Activated naive CD4-positive, alpha-beta T cell treated with anti-CD3 and anti-CD28 coated beads for 36 hours (primary cell): ENCODE data around the gene TEX13D. TPM values are rescaled to one million over a fixed set of nuclear protein-coding genes. Genes with fewer than 3 reads are reported as not detected.

Experiments
- CTCF ChIA-PET: fragments of 350-600 bp; sonication (Branson Sonifier 250); formaldehyde crosslinking; loops from one replicate; lab custom pipeline; 2021; ENCODE audit warnings: antibody characterized with exemption; lab: Charles Lee
- DNase-seq: peaks from one replicate; pipeline ENCODE4 v3.0.0-alpha.2; 2020
- H3K27ac Mint-ChIP-seq: one replicate; pipeline ENCODE4 v1.8.0; 2021; ENCODE audit warnings: mild to moderate bottlenecking, mixed read lengths
- H3K27me3 Mint-ChIP-seq: one replicate; pipeline ENCODE4 v1.8.0; 2021; ENCODE audit warnings: low read depth, mixed read lengths
- H3K36me3 Mint-ChIP-seq: one replicate; pipeline ENCODE4 v1.8.0; 2021; ENCODE audit warnings: low read depth, mixed read lengths
- H3K4me1 Mint-ChIP-seq: one replicate; pipeline ENCODE4 v1.8.0; 2021; ENCODE audit warnings: low read depth, mixed read lengths
- H3K4me3 Mint-ChIP-seq: one replicate; pipeline ENCODE4 v1.8.0; 2021; ENCODE audit warnings: mild to moderate bottlenecking, moderate library complexity, mixed read lengths
- H3K9me3 Mint-ChIP-seq: one replicate; pipeline ENCODE4 v1.8.0; 2021; ENCODE audit warnings: mixed read lengths
- intact Hi-C: fragments of 100-400 bp; cut with micrococcal nuclease; formaldehyde crosslinking; loops from one replicate; pipeline ENCODE4 v1.15.1; 2023
- total RNA-seq, 2 experiments: library from RNA; stranded (reverse); gene quantifications; one replicate each; pipeline ENCODE4 v1.2.3, GENCODE V29; 2021

The TEX13D gene
- total RNA-seq, 2 experiments from 2014 or later: 0.07 TPM; not detected in 1

DNA sequence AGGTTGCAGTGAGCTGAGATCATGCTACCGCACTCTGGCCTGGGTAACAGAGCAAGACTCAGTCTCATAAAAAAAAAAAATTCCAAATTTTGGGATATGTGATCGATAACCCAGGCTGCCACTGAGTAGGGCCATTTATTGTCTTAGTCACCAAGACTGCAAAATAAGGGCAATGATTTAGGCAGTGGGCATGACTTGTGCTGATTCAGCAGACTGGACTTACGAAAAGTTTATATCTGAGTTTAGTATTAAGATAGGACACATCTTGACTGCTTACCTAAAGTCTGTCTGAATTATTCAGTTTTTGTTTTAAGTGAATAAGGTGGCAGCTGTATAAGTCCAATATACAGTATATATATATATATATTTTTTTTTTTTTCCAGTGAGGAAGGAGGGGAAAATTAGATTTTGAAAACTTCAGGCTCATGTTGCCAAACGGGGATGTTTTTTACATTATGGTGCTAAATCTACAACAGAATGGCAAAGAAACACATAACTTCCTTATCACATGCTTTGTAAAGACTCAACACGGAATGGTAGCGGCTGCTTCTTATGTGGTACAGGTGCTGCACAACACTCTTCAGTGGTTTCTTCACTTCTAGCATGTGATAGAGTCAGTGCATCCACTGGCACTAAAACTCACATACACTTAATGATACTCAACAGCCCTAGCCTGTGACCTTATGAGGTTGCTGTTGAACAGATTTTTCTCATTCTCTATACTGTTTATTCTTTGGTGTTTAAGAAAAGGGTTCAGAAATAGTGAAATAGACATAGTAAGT lies 6.5 kb downstream of the TEX13D start:
- CTCF ChIA-PET: interaction anchor here (1.0 kb wide), 1 partner anchor 8 kb away, joined by 3 read pairs; no protein-coding TSS in a partner anchor
- Mint-ChIP-seq H3K4me1 (peaks cover 49% of the 10 kb centered on the region), H3K27ac (no peak overlapping the region), H3K4me3 (no peak overlapping the region), H3K27me3 (no peaks in the 10 kb centered on the region), H3K9me3 (no peaks in the 10 kb centered on the region), H3K36me3 (no peaks in the 10 kb centered on the region)
- peak; percentile 50 for DNase-seq
- intact Hi-C loops: no loop called here

DNA sequence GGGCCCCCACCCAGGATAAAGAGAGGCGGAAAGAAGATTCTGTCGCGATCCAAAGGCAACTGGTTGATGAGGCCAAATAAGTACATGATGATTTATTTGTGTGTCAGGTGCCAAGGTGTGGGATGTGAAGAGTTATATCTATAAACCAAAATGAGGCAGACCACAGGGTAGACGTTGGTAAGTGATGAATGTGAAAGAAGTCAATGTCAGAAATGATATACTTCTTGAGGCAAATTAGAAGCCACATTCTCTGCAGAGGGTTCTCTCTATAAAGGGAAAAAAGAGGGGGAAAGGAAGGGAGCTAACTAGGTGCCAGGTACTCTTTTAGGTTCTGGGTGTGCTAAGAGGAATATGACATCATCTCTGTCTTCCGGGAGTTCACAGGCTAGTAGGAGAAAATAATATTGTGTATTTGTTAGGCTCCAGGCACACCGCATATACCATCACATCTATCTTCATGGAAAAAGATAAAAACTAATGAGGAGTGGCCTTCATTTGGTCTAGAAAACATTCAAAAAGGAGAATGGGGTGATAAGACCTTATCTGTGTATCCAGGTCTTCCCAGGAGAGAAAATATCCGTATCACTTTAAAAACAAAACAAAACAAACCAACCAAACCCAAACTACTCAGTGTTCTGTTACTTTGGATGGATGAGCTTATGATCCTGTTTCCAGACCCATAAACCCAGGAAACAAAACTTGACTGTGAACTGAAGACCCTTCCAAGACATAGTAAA lies 9.1 kb downstream of the TEX13D start:
- Mint-ChIP-seq H3K4me1 (peaks cover 61% of the 10 kb centered on the region), H3K9me3 (no peaks in the 10 kb centered on the region), H3K4me3 (peak overlapping the region; percentile 43), H3K36me3 (no peaks in the 10 kb centered on the region), H3K27ac (peak overlapping the region; percentile 89), H3K27me3 (no peaks in the 10 kb centered on the region)
- CTCF ChIA-PET: no interaction called here
- DNase-seq: peak; percentile 31
- intact Hi-C loops: loop anchor here (1.0 to 10.0 kb wide), 6 partner anchors 17 to 507 kb away; no protein-coding TSS in a partner anchor

DNA sequence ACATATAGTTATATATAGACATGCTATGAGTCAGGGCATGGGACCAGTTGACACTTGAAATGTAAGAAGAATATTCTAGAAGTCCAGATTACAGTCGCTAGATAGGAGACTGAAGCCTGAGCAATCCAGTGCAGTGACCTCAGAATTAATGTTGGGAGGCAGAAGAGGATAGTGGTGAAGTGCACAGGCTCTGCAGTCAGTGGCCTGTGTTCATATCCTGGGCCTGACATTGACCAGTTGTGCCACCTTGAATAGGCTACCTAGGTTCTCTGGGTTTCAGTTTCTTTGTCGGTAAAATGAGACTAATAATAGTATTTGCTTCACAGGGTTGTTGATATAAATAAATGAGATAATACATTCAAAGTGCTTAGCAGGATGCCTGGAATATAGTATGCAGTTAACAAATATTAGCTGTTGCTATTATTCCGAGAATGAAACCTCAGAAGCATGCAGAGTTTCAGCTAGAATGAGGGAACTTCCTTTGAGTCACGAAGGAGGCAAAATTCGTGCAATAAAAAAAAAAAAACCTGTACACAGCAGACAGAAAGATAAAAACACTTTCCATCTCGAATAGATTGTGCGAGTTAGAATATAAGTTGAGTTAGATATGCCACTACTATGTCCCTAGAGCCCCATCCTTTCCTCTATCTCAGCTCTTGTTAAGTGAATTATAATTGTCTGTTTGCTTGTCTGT lies 9.9 kb downstream of the TEX13D start:
- DNase-seq: no peak
- H3K4me1 Mint-ChIP-seq: peaks cover 56% of the 10 kb centered on the region

DNA sequence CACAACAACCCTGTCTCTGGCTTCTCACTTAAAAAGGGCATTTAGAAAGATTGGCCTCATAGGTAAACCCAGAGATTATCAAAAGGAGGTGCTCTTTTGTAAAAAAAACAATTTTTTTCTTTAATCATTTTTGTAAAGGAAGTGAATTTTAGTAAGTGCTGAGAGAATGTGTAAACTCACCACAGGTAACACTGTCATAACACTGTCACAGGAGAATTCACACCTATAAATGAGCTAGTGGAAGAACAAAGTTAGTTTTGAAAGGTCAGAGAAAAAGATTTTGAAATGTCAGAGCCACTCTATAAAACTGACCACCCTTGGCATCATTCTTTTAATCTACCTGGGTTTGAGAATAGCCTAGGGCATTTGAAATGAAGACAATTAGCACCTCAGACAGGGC lies 10.6 kb downstream of the TEX13D start:
- DNase-seq: no peak
- CTCF ChIA-PET: interaction anchor here (0.9 kb wide), 1 partner anchor 11 kb away, joined by 3 read pairs; no protein-coding TSS in a partner anchor
- H3K4me3 Mint-ChIP-seq: no peak overlapping the region
- no peaks in the 10 kb centered on the region for H3K27me3 Mint-ChIP-seq
- H3K27ac Mint-ChIP-seq: peak overlapping the region; percentile 89
- peaks cover 55% of the 10 kb centered on the region for H3K4me1 Mint-ChIP-seq
- H3K9me3 Mint-ChIP-seq: no peaks in the 10 kb centered on the region
- intact Hi-C loops: loop anchor here (1.0 to 10.0 kb wide), 4 partner anchors 16 to 508 kb away; no protein-coding TSS in a partner anchor
- H3K36me3 Mint-ChIP-seq: no peaks in the 10 kb centered on the region

More for the DNA sequence above, 9.9 kb downstream of the TEX13D start:
- Mint-ChIP-seq H3K4me3 (peak overlapping the region; percentile 38), H3K36me3 (no peaks in the 10 kb centered on the region), H3K27me3 (no peaks in the 10 kb centered on the region), H3K27ac (peak overlapping the region; percentile 89), H3K9me3 (no peaks in the 10 kb centered on the region)
- CTCF ChIA-PET: interaction anchor here (0.9 kb wide), 1 partner anchor 12 kb away, joined by 3 read pairs; no protein-coding TSS in a partner anchor
- intact Hi-C loops: loop anchor here (1.0 to 10.0 kb wide), 5 partner anchors 16 to 508 kb away; no protein-coding TSS in a partner anchor

DNA sequence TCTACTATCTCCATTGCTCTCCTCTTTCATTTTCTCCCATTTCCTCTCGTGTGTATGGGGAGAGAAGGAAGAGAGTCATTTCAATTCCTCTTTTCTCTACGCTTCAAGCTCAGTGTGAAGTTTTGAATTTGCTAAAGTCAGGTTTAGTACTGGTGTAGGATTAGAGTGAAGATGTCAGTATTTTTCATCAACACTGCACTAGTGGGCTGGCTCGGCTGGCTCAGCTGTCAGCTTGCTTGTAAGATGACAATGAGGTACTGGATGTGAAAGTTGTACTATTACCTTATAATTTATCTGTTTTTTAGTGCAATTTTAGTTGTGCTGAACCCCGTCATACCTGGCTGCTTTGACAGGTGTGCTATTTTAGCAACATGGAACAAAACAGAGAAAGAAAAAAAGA lies 11.8 kb downstream of the TEX13D start:
- Mint-ChIP-seq H3K4me3 (no peak overlapping the region), H3K27ac (peak overlapping the region; percentile 43), H3K36me3 (no peaks in the 10 kb centered on the region), H3K9me3 (no peaks in the 10 kb centered on the region), H3K4me1 (peaks cover 52% of the 10 kb centered on the region), H3K27me3 (no peaks in the 10 kb centered on the region)
- intact Hi-C loops: loop anchor here (5.0 to 10.0 kb wide), 2 partner anchors 62 to 509 kb away; no protein-coding TSS in a partner anchor
- peak; percentile 33 for DNase-seq
- CTCF ChIA-PET: interaction anchor here (0.7 to 2.9 kb wide), 2 partner anchors 105 to 133 kb away, joined by 3 to 7 read pairs; no protein-coding TSS in a partner anchor

DNA sequence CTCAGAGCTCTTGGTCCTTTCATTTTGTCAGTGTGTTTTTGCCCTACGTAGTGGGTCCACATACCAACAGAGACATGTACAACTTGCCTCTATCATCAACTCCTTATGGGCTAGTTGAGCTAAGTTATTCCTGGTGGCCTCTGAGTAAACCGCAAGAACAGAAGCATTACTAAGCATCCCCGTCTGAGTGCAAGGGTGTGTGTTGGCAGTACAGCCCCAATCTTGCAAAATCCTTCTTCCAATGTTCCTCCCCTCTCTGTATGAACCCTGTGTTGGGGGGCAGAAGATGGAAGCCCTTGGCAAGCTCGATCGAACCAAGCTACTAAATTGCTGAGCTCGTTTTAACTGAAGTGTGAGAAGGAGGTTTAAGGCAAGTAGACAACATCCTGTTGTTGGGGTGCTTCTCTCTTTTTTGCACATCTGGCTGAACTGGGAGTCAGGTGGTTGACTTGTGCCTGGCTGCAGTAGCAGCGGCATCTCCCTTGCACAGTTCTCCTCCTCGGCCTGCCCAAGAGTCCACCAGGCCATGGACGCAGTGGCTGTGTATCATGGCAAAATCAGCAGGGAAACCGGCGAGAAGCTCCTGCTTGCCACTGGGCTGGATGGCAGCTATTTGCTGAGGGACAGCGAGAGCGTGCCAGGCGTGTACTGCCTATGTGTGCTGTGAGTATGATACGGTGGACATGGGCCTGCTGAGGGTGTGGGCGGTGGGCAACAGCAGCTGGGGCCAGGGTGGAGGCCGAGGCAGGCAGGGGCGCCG lies 13.8 kb downstream of the TEX13D start, which contains the start of gene SH2D1A:
Gene SH2D1A, plus strand, starts transcription at position 447 of the 760 bp plus-strand sequence. Its CDS starts 80 bp downstream, at position 527.
- no peaks in the 10 kb centered on the region for H3K36me3 Mint-ChIP-seq
- DNase-seq: peak; percentile 29
- H3K27ac Mint-ChIP-seq: peak within 1 kb of the TSS; percentile 95
- H3K4me1 Mint-ChIP-seq: peaks cover 45% of the 10 kb centered on the region
- CTCF ChIA-PET: interaction anchor here (0.5 to 2.9 kb wide), 7 partner anchors 8 to 485 kb away, joined by 3 to 7 read pairs (median 3); no protein-coding TSS in a partner anchor
- no peaks in the 10 kb centered on the region for H3K9me3 Mint-ChIP-seq
- intact Hi-C loops: loop anchor here (2.0 to 10.0 kb wide), 5 partner anchors 21 to 511 kb away; partner anchors contain the start of genes STAG2 and XIAP
- H3K4me3 Mint-ChIP-seq: peak within 1 kb of the TSS; percentile 86
- H3K27me3 Mint-ChIP-seq: no peaks in the 10 kb centered on the region

DNA sequence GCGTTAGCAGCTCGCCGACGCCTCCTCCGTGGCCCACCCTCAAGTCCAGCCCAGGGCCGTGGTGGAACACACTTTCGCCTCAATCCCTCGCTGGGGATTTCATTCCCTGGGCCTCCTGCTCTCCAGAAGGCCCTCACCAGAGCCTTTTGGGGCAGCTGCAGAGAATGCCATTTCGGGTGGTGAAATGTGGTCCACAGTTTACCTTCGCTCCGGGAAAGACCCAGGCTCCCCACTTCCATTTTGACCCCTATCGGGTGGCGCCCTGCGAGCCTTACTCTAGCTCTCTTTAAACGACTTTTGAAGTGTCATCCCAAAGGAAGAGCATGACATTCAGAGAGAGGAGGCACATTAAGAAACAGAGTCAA lies 14.4 kb downstream of the TEX13D start:
- Mint-ChIP-seq H3K4me3 (peak overlapping the region; percentile 86), H3K4me1 (peaks cover 41% of the 10 kb centered on the region), H3K36me3 (no peaks in the 10 kb centered on the region), H3K27me3 (no peaks in the 10 kb centered on the region), H3K27ac (peak overlapping the region; percentile 95), H3K9me3 (no peaks in the 10 kb centered on the region)
- DNase-seq: no peak
- CTCF ChIA-PET: interaction anchor here (1.2 to 2.9 kb wide), 4 partner anchors 9 to 136 kb away, joined by 3 to 7 read pairs (median 4); no protein-coding TSS in a partner anchor
- intact Hi-C loops: loop anchor here (1.0 to 10.0 kb wide), 10 partner anchors 12 to 512 kb away; partner anchors contain the start of genes STAG2 and XIAP

DNA sequence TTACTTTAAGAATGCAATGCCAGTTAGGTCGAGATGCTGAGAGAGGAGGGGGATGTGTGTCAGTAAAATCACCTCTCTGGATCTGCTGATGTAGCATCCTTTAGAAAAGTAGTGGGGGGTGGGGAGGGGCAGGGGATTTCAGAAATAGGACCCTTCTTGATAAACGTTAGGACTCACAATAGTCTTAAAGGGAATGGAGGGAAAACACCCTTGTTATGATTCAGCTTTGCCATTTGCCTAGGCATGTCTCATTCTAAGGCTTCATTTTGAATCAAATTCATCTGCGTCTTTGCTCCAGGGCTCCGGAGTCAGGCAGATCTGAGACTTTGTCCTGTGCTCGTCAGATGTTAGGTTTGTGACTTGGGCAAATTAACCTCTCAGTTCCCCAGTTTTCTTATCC lies 14.8 kb downstream of the TEX13D start:
- CTCF ChIA-PET: interaction anchor here (1.2 kb wide), 3 partner anchors 9 to 115 kb away, joined by 3 to 6 read pairs (median 3); no protein-coding TSS in a partner anchor
- Mint-ChIP-seq H3K36me3 (no peaks in the 10 kb centered on the region), H3K4me3 (peak overlapping the region; percentile 86), H3K9me3 (no peaks in the 10 kb centered on the region), H3K27me3 (no peaks in the 10 kb centered on the region), H3K27ac (peak overlapping the region; percentile 95), H3K4me1 (peaks cover 37% of the 10 kb centered on the region)
- peak; percentile 66 for DNase-seq
- intact Hi-C loops: loop anchor here (1.0 to 10.0 kb wide), 10 partner anchors 12 to 512 kb away; partner anchors contain the start of genes STAG2 and XIAP

DNA sequence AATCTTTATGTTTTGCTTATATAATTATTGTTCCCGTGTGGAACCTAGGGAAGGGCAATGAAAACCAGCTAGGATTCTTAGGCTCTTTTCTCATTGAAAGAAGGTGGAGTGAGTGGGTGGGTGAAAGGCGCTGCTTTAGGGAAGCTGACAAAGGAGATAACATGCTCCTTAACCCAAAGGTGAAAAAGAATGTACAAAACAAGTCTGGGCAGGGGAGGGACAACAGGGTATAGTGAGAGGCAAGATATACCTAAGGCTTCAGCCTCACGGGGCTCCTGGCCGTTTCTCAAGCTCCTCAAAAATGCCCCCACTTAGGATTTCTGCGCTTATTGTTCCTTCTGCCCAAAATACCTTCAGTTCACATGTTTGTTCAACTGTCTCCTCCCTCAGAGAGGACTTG lies 15.7 kb downstream of the TEX13D start:
- Mint-ChIP-seq H3K9me3 (no peaks in the 10 kb centered on the region), H3K27me3 (no peaks in the 10 kb centered on the region), H3K4me1 (peaks cover 32% of the 10 kb centered on the region), H3K27ac (peak overlapping the region; percentile 95), H3K4me3 (peak overlapping the region; percentile 86), H3K36me3 (no peaks in the 10 kb centered on the region)
- CTCF ChIA-PET: interaction anchor here (0.7 to 1.2 kb wide), 3 partner anchors 25 to 137 kb away, joined by 3 to 6 read pairs (median 4); no protein-coding TSS in a partner anchor
- intact Hi-C loops: loop anchor here (5.0 to 10.0 kb wide), 3 partner anchors 471 to 513 kb away; partner anchors contain the start of gene XIAP
- no peak for DNase-seq

DNA sequence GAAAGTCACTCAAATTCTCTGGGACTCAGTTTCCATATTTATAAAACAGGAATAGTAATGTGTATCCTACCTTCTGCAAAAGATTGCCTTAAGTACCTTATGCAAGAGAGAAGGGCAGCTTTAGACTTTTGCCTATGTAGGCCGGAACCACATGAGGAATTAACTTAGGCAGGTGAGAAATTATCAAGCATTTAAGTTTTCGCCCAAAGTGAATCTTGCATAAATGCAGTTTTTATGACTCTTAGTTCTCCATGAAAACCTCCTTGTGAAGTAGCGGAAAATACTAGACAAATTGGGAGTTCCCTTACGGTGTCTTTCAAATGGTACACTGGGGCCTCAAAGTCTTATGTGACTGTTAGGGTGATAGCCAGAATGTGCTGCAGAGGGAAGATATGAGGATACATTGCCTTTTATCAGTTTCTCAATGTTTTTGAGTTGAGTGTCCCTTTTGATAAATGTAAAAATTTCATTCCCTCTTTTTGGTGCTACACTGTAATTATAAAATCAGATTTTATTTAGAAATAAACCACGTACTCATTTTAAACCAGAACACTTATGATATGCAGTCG lies 16.5 kb downstream of the TEX13D start:
- DNase-seq: no peak
- CTCF ChIA-PET: no interaction called here
- H3K36me3 Mint-ChIP-seq: no peaks in the 10 kb centered on the region

More for the DNA sequence above, 16.5 kb downstream of the TEX13D start:
- Mint-ChIP-seq H3K27ac (peak overlapping the region; percentile 95), H3K9me3 (no peaks in the 10 kb centered on the region), H3K4me3 (peak overlapping the region; percentile 86), H3K27me3 (no peaks in the 10 kb centered on the region), H3K4me1 (peaks cover 26% of the 10 kb centered on the region)
- intact Hi-C loops: loop anchor here (5.0 to 10.0 kb wide), 3 partner anchors 472 to 514 kb away; partner anchors contain the start of gene XIAP
